Kidney epithelial cell (primary cell): ENCODE results near the gene GXYLT2. TPM values are rescaled to one million over a fixed set of nuclear protein-coding genes. Genes with fewer than 3 reads are reported as not detected.

ENCODE experiments used
- DNase-seq: peaks from one replicate; pipeline ENCODE4 v3.0.0-alpha.2; 2010; ENCODE audit warnings: low read depth
- H3K27me3 ChIP-seq: 2 replicates; pipeline ENCODE4 v1.6.0; 2011; ENCODE audit warnings: low read length; ENCODE audit not compliant: control insufficient read depth, insufficient read depth
- H3K36me3 ChIP-seq: 2 replicates; pipeline ENCODE4 v1.5.1; 2011; ENCODE audit warnings: low read length; ENCODE audit not compliant: control insufficient read depth, insufficient read depth
- H3K4me3 ChIP-seq: 2 replicates; pipeline ENCODE4 v1.5.1; 2011; ENCODE audit warnings: low read depth, mild to moderate bottlenecking, control low read depth, low read length
- total RNA-seq: library from RNA; depleted of rRNA; stranded (reverse); fragments of >200 nt; gene quantifications from 2 replicates; pipeline ENCODE4 v1.2.3, GENCODE V29; 2015
- TF ChIP-seq, protein P1 (sequence below): IDR thresholded peaks from 2 replicates; pipeline ENCODE4 v1.5.1; 2011; ENCODE audit warnings: mild to moderate bottlenecking, moderate library complexity, low read length, control low read depth, inconsistent platforms; ENCODE audit not compliant: insufficient read depth, poor library complexity, severe bottlenecking

The GXYLT2 gene
- total RNA-seq, 1 donor from 2014 or later, result 9.3 TPM

- TF ChIP-seq, protein P1, sequence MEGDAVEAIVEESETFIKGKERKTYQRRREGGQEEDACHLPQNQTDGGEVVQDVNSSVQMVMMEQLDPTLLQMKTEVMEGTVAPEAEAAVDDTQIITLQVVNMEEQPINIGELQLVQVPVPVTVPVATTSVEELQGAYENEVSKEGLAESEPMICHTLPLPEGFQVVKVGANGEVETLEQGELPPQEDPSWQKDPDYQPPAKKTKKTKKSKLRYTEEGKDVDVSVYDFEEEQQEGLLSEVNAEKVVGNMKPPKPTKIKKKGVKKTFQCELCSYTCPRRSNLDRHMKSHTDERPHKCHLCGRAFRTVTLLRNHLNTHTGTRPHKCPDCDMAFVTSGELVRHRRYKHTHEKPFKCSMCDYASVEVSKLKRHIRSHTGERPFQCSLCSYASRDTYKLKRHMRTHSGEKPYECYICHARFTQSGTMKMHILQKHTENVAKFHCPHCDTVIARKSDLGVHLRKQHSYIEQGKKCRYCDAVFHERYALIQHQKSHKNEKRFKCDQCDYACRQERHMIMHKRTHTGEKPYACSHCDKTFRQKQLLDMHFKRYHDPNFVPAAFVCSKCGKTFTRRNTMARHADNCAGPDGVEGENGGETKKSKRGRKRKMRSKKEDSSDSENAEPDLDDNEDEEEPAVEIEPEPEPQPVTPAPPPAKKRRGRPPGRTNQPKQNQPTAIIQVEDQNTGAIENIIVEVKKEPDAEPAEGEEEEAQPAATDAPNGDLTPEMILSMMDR, result no peak
- H3K27me3 ChIP-seq, result no peaks in the 10 kb centered on the region
- DNase-seq, result peak; percentile 72
- H3K36me3 ChIP-seq, result no peaks in the 10 kb centered on the region
- H3K4me3 ChIP-seq, result peak within 1 kb of the TSS; percentile 62
Observed at GRCh38 chr3:72847751-72848702, 39.8 kb upstream of the GXYLT2 start, which contains the start of gene SHQ1. TSS of gene SHQ1 (minus strand) at chr3:72848445. CDS start at chr3:72848340, 105 bp downstream.

DNA sequence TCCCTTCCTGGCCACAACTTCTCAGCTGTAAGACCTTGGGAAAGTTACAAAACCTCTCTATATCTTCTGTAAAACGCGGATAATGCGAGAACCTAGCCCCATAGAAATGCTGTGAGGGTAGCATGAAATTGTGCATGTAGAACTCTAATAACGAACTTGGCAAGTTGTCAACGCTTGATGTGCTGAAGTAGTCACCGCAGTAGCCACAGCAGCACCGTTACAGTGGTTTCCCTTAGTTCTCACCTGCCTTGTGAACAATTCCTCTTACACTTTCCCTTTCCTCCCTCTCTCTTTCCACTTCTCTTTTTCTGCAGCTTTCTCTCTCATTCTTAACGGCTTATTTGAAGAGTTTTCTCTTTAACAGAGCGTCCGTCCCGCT, 39.2 kb upstream of the GXYLT2 start:
- DNase-seq, result no peak
- Histone ChIP-seq H3K27me3 (no peaks in the 10 kb centered on the region), H3K4me3 (peak overlapping the region; percentile 62), H3K36me3 (no peaks in the 10 kb centered on the region)
- TF ChIP-seq, protein P1, result no peak

DNA sequence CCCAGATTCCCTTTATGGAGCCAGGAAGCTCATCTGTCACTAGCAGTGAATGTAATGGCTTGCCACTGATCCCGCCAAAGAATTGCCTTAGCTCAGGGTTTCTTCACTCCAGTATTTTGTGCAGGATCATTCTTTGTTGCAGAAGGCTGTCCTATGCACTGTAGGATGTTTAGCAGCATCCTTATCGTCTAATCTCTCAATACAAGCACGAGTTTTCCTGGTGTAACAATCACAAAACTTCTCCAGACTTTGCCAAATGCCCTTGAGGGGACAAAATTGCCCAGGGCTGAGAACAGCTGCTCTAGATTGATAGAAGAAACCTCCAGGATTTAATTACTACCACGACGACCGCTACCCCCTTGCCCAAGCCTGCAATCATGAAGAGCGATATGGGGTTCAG, 32.8 kb upstream of the GXYLT2 start:
- Histone ChIP-seq H3K27me3 (no peaks in the 10 kb centered on the region), H3K36me3 (no peaks in the 10 kb centered on the region), H3K4me3 (no peak overlapping the region)
- DNase-seq, result no peak
- TF ChIP-seq, protein P1, result no peak

- Histone ChIP-seq H3K36me3 (no peaks in the 10 kb centered on the region), H3K27me3 (no peaks in the 10 kb centered on the region), H3K4me3 (no peak overlapping the region)
- TF ChIP-seq, protein P1, result no peak
- no peak for DNase-seq
Observed at GRCh38 chr3:72860053-72860452, 27.8 kb upstream of the GXYLT2 start.

DNA sequence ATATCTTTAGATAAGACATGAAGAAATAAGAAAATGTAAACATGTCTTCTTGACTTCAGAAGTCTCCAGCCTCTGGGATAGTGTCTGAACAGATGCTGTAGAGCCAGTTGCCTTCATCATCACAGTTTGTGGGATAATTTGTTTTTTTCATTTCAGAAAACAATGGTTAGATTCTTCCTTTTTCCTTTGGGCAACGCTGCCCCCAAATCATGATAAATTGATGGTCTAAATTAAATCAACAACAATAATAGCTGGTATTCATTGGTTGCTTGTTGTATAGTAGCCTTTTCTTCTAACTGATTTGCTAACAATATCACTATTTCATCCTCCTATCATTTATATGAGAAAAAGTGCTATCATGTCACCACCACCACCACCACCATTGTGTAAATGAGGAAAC, 27.0 kb upstream of the GXYLT2 start:
- TF ChIP-seq, protein P1, result no peak
- Histone ChIP-seq H3K4me3 (no peak overlapping the region), H3K27me3 (no peaks in the 10 kb centered on the region), H3K36me3 (no peaks in the 10 kb centered on the region)
- no peak for DNase-seq
